GM20000 (cell line): ENCODE data around the gene CENPO.

Source experiments
- DNase-seq: peaks from one replicate; pipeline ENCODE4 v3.0.0; 2012; ENCODE audit warnings: low spot score
- TF ChIP-seq, protein P1 (sequence below): IDR thresholded peaks from 2 replicates; pipeline ENCODE4 v1.5.1; 2012; ENCODE audit warnings: mild to moderate bottlenecking, control low read depth; ENCODE audit errors: extremely low read depth, missing control alignments

Gene CENPO

DNA sequence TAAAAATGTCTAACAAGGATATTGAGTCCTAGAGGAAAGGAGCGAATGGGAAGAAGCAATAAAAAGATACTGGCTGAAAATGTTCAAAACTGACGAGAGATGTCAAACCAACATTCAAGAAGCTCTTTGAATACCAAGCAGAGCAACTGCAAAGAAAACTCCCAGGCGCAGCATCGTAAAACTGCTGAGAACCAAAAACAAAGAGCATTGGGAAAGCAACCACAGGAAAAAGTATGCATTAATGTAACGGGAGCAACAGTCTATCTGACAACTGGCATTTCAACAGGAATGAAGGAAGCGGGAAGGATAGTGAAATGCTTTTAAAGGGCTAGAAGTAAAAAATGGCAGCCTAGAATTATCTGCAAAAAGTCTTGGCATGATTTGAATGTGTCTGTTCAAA is 73.7 kb downstream of the CENPO start:
- no peak for DNase-seq
- TF ChIP-seq, protein P1, sequence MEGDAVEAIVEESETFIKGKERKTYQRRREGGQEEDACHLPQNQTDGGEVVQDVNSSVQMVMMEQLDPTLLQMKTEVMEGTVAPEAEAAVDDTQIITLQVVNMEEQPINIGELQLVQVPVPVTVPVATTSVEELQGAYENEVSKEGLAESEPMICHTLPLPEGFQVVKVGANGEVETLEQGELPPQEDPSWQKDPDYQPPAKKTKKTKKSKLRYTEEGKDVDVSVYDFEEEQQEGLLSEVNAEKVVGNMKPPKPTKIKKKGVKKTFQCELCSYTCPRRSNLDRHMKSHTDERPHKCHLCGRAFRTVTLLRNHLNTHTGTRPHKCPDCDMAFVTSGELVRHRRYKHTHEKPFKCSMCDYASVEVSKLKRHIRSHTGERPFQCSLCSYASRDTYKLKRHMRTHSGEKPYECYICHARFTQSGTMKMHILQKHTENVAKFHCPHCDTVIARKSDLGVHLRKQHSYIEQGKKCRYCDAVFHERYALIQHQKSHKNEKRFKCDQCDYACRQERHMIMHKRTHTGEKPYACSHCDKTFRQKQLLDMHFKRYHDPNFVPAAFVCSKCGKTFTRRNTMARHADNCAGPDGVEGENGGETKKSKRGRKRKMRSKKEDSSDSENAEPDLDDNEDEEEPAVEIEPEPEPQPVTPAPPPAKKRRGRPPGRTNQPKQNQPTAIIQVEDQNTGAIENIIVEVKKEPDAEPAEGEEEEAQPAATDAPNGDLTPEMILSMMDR, result no peak

DNA sequence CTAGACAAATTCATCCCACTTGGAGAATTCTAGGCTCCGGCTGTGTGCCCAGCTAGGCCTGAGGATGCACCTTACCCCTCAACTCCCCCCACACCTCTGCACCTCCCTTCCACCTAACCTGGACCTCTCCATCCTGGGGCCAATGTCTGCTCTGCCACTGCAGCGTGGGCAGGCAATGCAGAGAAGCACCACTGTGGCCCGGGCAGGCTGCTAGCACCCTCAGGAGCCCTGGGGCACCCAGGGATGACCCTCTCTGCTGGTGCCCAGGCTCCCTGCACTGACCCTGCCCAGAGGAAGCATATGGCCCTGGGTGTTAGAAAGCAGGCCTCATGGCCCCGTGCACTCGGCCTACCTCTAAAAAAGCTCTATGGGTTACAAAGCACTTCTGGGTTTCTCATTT is 77.2 kb downstream of the CENPO start:
- TF ChIP-seq, protein P1, result no peak
- no peak for DNase-seq

DNA sequence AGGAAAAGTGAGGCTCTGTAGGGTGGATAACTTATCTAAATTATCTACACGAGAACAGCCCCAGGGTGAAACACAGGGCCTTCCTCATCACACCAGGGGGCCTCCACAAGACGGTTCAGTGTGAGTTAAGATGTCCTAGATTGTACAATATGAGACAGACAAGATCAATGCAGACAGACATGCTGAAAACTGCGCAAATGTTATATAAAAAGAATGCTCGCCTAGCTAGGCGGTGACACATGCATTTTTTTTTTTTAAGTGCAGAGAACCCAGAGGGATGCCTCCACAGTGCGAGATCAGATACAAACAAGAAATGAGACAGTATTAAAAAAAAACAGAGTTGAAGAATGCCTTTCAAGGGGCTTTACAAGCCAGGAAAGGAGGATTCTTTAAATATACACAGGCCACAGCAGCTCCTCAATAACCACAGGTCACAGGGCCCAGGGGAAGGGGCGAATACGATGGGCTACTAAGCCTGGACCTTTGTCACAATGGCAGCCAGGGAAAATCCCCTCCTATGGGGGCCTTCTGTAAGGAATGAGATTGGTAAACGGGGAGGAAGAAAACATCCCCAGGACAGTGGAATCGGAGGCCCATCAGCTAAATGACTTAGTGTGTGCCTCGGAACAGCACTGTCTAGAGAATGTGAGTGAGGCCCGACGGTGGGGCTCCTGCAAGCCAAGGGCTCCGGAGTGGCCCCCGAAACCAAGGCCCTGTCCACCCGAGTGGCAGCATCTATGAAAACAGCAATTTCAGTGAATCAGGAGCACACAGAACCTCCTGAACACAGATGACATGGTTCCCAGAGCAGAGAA is 77.9 kb downstream of the CENPO start:
- TF ChIP-seq, protein P1, result no peak
- DNase-seq, result no peak

DNA sequence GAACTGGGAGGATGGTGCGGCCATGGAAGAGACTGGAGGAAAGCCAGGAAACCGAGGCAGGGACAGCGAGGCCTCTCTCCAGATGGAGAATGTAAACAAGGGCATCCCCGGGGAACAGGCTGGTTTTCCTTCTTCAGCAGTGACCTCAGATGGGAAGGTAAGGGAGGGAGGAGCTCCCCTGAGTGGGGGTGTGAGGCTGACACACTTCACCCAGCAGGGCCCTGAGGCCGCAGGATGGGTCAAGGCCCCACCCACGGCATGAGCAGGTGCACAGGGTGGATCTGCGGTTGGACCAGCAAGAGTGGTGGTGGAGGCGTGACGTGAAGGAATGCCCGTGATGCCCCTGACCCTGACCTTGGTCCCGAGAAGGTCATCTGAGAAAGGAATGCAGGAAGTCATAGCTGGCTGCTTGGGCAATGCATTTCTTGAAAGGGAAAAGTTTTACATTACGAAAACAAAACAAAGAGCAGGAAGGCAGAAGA is 78.7 kb downstream of the CENPO start:
- TF ChIP-seq, protein P1, result no peak
- no peak for DNase-seq
